ENCODE results near the gene ACSM2B.
"Not testable (repeated sequence)": the region's sequence is repeated elsewhere in the genome, so short reads cannot be mapped to it uniquely, and the experiment has no call there.

ACSM2B gene

GRCh38 chr16:20595694-20596093 is 19.5 kb upstream of the ACSM2B start:
- DNase-seq (ENCODE audit: low read depth in 2 of 2): not testable (repeated sequence)

DNA sequence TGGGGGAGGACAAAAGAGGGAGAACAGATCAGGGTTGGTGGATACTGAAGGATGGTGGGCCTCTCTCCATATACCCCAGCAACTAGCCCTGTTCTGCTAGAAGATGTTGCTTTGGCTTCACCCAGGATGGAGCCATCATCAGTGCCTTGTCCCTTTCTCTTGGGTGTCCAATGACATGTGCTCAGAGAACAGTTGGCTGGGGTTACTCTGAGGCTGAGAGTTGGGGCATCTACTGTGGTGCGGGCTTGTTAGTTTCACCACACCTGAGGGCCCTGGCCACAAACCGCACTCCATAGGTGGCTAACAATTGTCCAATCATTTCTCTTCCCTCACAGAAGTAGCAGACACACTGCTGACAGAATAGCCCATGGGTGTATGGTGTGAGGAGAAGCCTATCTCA is 18.9 kb upstream of the ACSM2B start:
- not testable (repeated sequence) for DNase-seq (ENCODE audit: low read depth in 2 of 2)

DNA sequence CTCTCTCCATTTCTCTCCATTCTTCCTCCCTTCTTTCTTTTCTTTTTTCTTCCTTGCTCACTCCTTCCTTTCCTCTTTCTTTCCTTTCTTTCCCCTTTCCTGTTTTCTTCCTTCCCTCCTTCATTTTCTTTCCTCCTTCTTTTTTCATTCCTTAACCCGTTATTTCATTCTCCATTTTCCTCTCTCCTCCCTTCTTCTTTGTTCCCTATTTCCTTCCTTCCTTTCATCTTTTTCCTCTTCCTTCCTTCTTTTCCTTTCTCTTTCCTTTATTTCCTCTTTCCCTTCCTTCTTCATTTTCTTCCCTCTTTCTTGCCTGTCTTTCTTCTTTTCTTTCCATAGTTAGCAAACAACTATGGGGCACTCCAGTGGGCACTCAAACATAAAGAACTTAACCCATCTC is 16.6 kb upstream of the ACSM2B start:
- not testable (repeated sequence) for DNase-seq (ENCODE audit: low read depth in 2 of 2)

- not testable (repeated sequence) for DNase-seq (ENCODE audit: low read depth in 2 of 2)
Measured at GRCh38 chr16:20589486-20589885, 13.3 kb upstream of the ACSM2B start.

DNA sequence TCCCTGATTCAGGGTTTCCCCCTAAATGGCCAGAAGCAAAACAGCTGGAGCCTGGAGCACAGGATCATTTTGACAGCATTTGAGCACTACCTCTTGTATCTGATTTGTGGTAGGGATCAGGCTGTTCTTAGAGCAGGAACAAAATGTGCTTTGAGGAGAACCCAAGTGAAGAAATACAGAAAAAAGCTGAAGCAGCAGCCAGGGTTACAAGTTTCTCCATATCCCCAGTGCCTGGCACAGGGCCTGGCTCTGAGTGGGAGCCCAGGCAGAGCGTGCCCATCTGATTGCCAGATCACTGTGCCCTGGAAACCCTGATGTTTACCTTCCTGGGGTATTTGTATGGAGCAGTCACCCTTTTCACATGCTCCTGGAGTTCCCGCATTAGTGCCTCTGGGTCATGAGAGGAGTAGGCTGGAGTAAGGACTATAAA is 11.5 kb upstream of the ACSM2B start:
- DNase-seq (ENCODE audit: low read depth in 2 of 2): not testable (repeated sequence)

DNA sequence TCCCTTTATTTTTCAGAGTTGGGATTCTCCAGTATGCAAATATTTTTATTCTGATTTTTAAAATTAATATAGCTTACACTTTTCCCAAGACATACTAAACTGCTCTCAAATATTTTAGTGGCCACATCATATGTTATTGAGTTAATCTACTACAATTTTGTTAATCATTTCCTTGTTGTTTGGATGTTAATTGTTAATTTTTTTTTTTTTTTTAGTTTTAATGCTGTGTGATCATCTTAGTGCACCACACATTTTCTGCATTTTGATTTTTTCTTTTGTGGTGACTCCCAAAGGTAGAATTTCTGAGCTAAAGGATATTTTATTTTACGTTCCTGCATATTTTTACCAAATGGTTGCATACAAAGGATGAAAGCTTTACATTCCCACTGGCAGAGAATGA is 10.5 kb upstream of the ACSM2B start:
- DNase-seq (ENCODE audit: low read depth in 2 of 2): not testable (repeated sequence)

DNA sequence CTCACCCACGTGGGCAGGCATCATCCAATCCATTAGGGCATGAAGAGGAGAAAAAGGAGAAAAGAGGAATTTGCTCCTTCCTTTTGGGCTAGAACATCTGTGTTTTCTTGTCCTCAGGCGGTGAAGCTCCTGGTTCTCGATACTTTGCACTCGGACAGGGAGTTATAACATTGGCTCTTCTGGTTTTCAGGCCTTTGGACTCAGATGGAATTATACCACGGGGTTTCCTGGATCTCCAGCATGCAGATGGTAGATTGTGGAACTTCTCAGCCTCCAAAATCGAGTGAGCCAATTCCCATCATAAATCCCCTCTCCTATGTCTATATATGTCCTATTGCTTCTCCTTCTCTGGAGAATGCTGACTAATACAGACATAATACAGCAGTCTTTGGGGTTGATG is 9.9 kb upstream of the ACSM2B start:
- DNase-seq (ENCODE audit: low read depth in 2 of 2): not testable (repeated sequence)

DNA sequence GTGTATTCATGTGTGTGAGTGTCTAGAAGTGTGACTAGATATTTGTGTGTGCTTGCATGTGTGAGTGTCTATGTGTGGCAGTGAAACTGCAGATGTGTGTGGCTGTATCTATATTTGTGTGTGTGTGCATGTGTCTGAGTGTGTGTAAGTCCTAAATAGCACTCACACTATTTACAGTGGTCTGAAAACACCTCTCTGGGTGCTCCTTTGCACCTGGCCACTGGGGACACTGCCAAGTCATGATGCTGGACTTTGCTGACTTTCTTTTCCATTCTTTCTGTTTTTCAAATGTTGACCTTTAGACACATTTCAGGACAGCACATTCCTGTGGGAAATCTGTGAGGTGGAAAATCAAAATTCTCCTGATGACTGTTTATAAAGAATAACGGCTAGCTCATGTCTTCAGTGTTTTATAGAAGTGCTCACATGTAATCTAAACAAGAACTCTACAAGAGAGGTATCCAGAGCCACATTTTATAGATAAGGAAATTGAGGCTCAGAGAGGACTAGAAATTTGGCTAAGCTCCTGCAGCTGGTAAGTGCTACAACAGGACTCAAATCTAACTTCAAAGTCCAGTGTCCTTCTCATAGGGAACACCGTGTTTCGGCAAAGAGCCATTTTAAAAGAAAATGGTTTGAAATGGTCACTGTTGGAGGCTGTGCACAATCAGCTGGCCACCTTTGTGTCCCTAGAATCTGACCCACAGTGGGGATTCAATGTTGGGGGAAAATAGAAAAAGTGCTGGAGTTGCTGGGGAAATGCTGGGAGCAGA is 4.5 kb upstream of the ACSM2B start:
- DNase-seq (ENCODE audit: low read depth in 2 of 2): not testable (repeated sequence)

- DNase-seq (ENCODE audit: low read depth in 2 of 2): not testable (repeated sequence)
Measured at GRCh38 chr16:20578091-20578490, 1.9 kb upstream of the ACSM2B start.

DNA sequence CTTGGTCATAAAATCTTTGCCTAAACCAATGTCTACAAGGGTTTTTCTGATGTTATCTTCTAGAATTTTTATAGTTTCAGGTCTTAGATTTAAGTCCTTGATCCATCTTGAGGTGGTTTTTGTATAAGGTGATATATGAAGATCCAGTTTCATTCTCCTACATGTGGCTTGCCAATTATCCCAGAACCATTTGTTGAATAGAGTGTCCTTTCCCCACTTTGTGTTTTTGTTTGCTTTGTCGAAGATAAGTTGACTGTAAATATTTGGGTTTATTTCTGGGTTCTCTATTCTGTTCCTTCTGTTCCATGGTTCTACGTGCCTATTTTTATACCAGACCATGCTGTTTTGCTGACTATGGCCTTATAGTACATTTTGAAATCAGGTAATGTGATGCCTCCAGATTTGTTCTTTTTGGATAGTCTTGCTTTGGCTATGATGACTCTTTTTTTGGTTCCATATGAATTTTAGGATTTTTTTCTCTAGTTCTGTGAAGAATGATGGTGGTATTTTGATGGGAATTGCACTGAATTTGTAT is 7.0 kb downstream of the ACSM2B start:
- not testable (repeated sequence) for DNase-seq (ENCODE audit: low read depth in 2 of 2)

DNA sequence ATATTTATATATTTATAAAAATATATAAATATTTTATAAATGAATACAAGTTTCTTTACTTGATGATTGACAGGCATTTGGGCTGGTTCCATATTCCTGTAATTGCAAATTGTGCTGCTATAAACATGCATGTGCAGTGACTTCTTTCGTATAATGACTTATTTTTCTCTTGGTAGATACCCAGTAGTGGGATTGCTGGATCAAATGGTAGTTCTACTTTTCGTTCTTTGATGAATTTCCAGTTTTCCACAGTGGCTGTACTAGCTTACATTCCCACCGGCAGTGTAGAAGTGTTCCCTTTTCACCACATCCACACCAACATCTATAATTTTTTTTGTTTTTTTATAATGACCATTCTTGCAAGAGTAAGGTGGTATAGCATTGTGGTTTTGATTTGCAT is 7.8 kb downstream of the ACSM2B start:
- no peak for DNase-seq (ENCODE audit: low read depth in 2 of 2)

DNA sequence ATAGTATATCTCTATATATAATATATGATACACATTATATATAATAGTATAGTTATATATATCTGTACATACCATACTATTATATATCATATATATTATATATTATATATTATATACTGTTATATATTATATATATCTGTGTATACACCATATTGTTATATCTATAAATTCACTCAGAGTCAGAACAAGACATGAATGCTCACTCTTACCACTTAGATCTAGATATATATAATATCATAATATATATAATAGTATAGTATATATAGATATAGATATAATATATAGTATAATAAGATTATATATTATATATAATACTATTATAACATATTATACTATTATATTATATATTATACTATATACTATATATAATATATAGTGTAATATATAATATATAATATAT is 9.3 kb downstream of the ACSM2B start:
- no peak for DNase-seq (ENCODE audit: low read depth in 2 of 2)

GRCh38 chr16:20565334-20565733 is 10.8 kb downstream of the ACSM2B start:
- not testable (repeated sequence) for DNase-seq (ENCODE audit: low read depth in 2 of 2)

DNA sequence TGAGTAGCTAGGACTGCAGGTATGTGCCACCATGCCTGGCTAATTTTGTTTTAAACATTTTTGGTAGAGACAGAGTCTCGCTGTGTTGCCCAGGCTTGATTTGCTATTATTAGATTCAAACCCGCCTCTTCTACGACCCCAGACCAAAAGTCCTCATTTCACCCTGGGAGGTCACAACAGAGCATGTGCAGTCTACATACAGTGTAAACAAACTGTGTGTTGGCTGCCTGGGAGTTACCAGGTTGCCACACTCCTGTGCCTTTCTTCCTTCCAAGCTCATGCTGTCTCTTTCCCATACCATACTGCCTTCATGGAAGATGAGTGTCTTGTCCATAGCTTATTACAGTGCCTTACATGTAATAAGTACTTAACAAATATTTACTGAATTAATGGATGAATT is 11.9 kb downstream of the ACSM2B start:
- DNase-seq (ENCODE audit: low read depth in 2 of 2): not testable (repeated sequence)

DNA sequence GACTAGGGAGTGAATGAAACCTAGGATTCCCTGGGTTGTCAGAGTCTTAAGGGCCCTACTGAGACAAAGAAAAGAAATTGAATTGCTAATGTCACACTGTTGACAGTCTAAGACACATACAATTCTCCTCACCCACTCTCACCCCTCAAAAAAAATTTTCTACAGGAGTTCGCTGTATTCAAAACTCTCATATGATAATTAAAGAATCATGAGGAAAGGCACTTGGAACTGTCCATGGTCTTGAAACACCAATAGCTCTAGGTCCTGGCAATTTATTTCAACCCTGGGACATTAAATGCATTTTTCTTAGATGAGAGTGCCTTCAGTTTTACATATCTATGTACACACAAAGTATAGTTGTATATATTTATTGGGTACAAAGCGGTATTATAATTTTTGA is 20.5 kb downstream of the ACSM2B start:
- DNase-seq (ENCODE audit: low read depth in 2 of 2): not testable (repeated sequence)

DNA sequence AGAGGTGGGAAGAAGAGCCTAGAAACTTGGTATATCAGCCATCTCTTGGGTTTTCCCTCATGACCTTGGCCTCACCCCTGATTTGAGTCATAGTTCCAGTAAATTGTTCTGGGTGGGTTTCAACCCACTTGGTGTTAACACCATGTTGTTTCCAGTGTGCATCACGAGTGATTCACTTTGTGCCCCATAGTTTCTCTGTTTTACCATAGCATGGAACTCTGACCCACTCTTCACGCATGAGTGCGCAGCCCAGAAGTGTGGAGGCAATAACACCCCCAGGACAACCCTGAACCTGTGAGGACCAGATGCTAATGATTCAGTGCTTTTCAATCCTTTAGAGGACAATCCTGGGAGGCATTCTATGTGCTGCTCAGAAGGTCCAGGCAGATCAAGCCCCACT is 21.5 kb downstream of the ACSM2B start:
- not testable (repeated sequence) for DNase-seq (ENCODE audit: low read depth in 2 of 2)

DNA sequence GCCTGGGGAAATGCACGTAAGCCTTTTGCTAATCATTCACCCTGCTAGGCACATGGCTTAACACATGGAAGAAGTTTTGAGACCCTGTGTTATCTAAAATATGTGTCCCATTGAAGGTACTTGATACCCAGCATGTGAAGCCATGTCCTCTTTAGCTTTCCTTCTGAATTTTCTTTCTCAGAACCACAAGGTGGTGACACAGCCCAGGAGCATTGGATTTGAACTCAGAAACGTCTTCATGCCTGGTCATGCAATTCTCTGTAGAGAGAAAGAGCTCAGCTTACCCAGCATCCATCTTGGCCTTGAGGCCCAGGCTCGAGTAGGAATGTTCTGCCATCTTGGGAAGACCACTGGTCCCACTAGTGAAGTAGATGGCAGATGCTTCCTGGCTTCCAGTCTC is 22.7 kb downstream of the ACSM2B start:
- DNase-seq (ENCODE audit: low read depth in 2 of 2): not testable (repeated sequence)

- not testable (repeated sequence) for DNase-seq (ENCODE audit: low read depth in 2 of 2)
Measured at GRCh38 chr16:20546951-20547350, 29.2 kb downstream of the ACSM2B start.

DNA sequence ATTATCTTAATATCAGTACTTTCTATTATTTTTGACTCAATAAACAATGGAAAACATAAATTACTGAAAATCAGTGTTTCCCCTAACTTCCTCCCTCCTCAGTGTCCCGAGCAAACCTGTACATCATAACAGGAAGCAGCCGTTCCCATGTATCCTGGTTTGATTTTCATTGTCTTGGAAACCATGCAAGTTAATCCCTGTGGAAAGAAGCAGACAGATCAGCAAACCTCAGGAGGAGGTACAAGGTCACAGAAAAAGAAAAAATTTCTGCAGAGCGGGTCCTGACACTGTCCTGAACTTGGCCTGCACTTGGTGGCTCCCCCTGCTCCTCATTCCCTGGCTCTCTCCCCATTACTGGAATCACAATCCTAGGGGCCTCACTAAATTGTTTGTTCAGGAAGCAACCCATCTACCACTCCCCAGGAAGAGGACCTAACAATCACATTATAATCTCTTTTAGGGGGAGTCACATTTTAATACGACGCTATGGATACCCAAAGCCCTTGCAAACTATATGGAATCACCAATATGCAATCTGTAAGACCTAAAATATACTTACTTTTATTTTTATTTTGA is 29.8 kb downstream of the ACSM2B start:
- not testable (repeated sequence) for DNase-seq (ENCODE audit: low read depth in 2 of 2)

GRCh38 chr16:20540603-20541316 is 35.4 kb downstream of the ACSM2B start:
- not testable (repeated sequence) for DNase-seq (ENCODE audit: low read depth in 2 of 2)

GRCh38 chr16:20538687-20539086 is 37.5 kb downstream of the ACSM2B start:
- DNase-seq (ENCODE audit: low read depth in 2 of 2): no peak

DNA sequence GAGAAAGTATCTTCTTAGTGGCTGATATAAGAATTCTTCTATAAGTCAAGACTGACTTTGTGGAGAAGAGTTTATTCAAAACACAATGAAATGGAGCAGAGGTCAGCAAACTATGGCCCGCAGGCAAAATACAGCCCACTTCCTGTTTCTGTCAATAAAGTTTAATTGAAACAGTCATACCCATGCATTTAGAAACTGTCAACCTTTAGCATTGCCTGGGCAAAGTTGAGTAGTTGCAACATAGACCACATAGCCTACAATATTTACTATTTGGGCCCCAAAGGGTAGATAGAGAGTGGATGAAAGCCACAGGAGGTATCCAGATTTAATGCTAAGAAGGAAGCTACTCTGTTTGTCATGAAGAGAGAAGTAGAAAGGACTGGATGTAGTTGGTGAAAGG is 38.0 kb downstream of the ACSM2B start:
- DNase-seq (ENCODE audit: low read depth in 2 of 2): no peak
